HepG2 (cell line): ENCODE data around the gene PKMYT1. TPM values are rescaled to one million over a fixed set of nuclear protein-coding genes. Genes with fewer than 3 reads are reported as not detected.

ENCODE experiments used
- ASH2L ChIP-seq: fragments of 300-600, 200-600 bp; sonication (generic); IDR thresholded peaks from 2 replicates; pipeline ENCODE4 v1.7.0; 2017; ENCODE audit warnings: low read depth, mild to moderate bottlenecking, moderate library complexity, mixed read lengths, low read length; ENCODE audit not compliant: insufficient read length
- HBP1 ChIP-seq: IDR thresholded peaks from 2 replicates; pipeline ENCODE4 v1.6.1; 2016; ENCODE audit warnings: low read depth, control low read depth
- HDAC1 ChIP-seq: sonication (generic); formaldehyde crosslinking; IDR thresholded peaks from 2 replicates; pipeline ENCODE4 v1.5.1; 2020; ENCODE audit warnings: mild to moderate bottlenecking, missing genetic modification reagents
- HOXD1 ChIP-seq: sonication (generic); formaldehyde crosslinking; IDR thresholded peaks from 2 replicates; pipeline ENCODE4 v1.5.0; 2020; ENCODE audit warnings: missing genetic modification reagents
- IRF1 ChIP-seq: sonication (generic); formaldehyde crosslinking; IDR thresholded peaks from 2 replicates; pipeline ENCODE4 v1.4.0; 2020; ENCODE audit warnings: low read depth, mild to moderate bottlenecking, missing genetic modification reagents
- KLF12 ChIP-seq: sonication (generic); formaldehyde crosslinking; IDR thresholded peaks from 2 replicates; pipeline ENCODE4 v1.4.0; 2020; ENCODE audit warnings: missing genetic modification reagents, borderline replicate concordance
- RFX5 ChIP-seq: IDR thresholded peaks from 2 replicates; pipeline ENCODE4 v1.6.1; 2011; ENCODE audit warnings: low read depth, low read length, improper control_type of control experiment
- TSC22D2 ChIP-seq: sonication (generic); formaldehyde crosslinking; IDR thresholded peaks from 2 replicates; pipeline ENCODE4 v1.5.1; 2020; ENCODE audit warnings: missing genetic modification reagents, mild to moderate bottlenecking, borderline replicate concordance
- ZBTB43 ChIP-seq: sonication (generic); formaldehyde crosslinking; conservative IDR thresholded peaks from 2 replicates; pipeline ENCODE4 v1.4.0; 2020; ENCODE audit warnings: missing genetic modification reagents
- ZNF24 ChIP-seq: fragments of 450-650 bp; IDR thresholded peaks from 2 replicates; pipeline ENCODE4 v1.6.1; 2017; ENCODE audit warnings: antibody characterized with exemption, mild to moderate bottlenecking
- ZNF263 ChIP-seq: sonication (generic); formaldehyde crosslinking; IDR thresholded peaks from 2 replicates; pipeline ENCODE4 v1.4.0; 2020; ENCODE audit warnings: missing genetic modification reagents
- ZNF614 ChIP-seq: IDR thresholded peaks from 2 replicates; pipeline ENCODE4 v1.6.1; 2018; ENCODE audit warnings: missing biosample characterization, missing genetic modification reagents, inconsistent platforms, borderline replicate concordance
- ZNF703 ChIP-seq: sonication (generic); formaldehyde crosslinking; IDR thresholded peaks from 2 replicates; pipeline ENCODE4 v1.5.1; 2020; ENCODE audit warnings: missing genetic modification reagents, mild to moderate bottlenecking, moderate library complexity, borderline replicate concordance
- polyA plus RNA-seq, 8 experiments: library from polyadenylated mRNA; depleted of rRNA in 3 of 8; stranded (reverse) in 7 of 8; unstranded in 1 of 8; fragments of >200 nt; fragmentation: Illumina TruSeq in 4 of 8; extraction: Trizol in 4 of 8; gene quantifications; 2 replicates each; pipeline versions ENCODE4 v1.2.1 to v1.2.3, GENCODE V29; 2011 to 2016; ENCODE audit warnings: low read depth in 4 of 8, missing spikeins in 1 of 8, mixed read lengths in 1 of 8; ENCODE audit not compliant: insufficient read depth in 1 of 8
- total RNA-seq, 5 experiments: library from RNA; depleted of rRNA; stranded (reverse); fragments of >200 nt; fragmentation: Illumina TruSeq; extraction: Trizol; gene quantifications; 2 replicates each; pipeline ENCODE4 v1.2.3, GENCODE V29; 2016; ENCODE audit warnings: low read depth in 1 of 5
- TF ChIP-seq, protein P1 (sequence below): sonication (generic); formaldehyde crosslinking; IDR thresholded peaks from 2 replicates; pipeline ENCODE4 v1.4.0; 2020; ENCODE audit warnings: missing genetic modification reagents
- TF ChIP-seq, protein P2 (sequence below): sonication (generic); formaldehyde crosslinking; IDR thresholded peaks from 2 replicates; pipeline ENCODE4 v1.5.0; 2020; ENCODE audit warnings: missing genetic modification reagents
- TF ChIP-seq, protein P3 (sequence below): sonication (generic); formaldehyde crosslinking; IDR thresholded peaks from 2 replicates; pipeline ENCODE4 v1.8.1; 2023; ENCODE audit warnings: missing genetic modification reagents, mild to moderate bottlenecking, borderline replicate concordance
- TF ChIP-seq, protein P4 (sequence below): sonication (generic); formaldehyde crosslinking; IDR thresholded peaks from 2 replicates; pipeline ENCODE4 v1.8.1; 2023; ENCODE audit warnings: mild to moderate bottlenecking, missing genetic modification reagents
- TF ChIP-seq, protein P5 (sequence below): sonication (generic); formaldehyde crosslinking; IDR thresholded peaks from 2 replicates; pipeline ENCODE4 v1.5.1; 2020; ENCODE audit warnings: mild to moderate bottlenecking, moderate library complexity, missing genetic modification reagents

Gene PKMYT1
- total and polyA plus RNA-seq, 2 of the 13 experiments (the other 11 are each of a cell fraction or from before 2014, with no cell fraction given), result 7.0 to 27.8 TPM

DNA sequence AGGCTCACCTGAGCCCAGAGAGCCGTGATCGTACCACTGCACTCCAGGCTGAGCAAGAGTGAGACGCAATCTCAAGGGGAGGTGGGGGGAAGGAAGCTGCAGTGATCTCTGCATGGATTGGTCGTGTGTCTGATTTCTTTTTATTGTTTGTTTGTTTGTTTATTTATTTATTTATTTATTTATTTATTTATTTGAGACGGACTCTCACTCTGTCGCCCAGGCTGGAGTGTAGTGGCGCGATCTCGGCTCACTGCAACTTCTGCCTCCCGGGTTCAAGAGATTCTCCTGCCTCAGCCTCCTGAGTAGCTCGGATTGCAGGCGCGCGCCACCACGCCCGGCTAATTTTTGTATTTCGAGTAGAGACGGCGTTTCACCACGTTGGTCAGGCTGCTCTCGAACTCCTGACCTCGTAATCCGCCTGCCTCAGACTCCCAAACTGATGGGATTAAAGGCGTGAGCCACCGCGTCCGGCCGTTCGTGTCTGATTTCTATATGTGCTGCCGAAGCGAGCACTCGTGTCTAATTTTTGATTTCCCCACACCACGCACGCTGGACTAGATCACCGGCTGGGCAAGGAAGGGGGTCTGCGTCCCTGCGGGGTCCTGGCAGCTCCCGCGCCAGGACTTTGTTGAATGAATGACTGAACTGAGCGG, 39.5 kb upstream of the PKMYT1 start (continued):
- no peak for TF ChIP-seq ZBTB43 (CRISPR knock-in tag)
- 0 out of 2 replicates have a peak, but pooled peaks have one; percentile 4 for TF ChIP-seq TSC22D2 (CRISPR knock-in tag)
- peak; percentile 94; the same call in 1 of the 2 replicates for TF ChIP-seq HBP1 (CRISPR knock-in tag)
- TF ChIP-seq HOXD1 (CRISPR knock-in tag), result no peak
- peak; percentile 45 for TF ChIP-seq HDAC1 (CRISPR knock-in tag)
- no peak for TF ChIP-seq RFX5
- TF ChIP-seq, protein P1, sequence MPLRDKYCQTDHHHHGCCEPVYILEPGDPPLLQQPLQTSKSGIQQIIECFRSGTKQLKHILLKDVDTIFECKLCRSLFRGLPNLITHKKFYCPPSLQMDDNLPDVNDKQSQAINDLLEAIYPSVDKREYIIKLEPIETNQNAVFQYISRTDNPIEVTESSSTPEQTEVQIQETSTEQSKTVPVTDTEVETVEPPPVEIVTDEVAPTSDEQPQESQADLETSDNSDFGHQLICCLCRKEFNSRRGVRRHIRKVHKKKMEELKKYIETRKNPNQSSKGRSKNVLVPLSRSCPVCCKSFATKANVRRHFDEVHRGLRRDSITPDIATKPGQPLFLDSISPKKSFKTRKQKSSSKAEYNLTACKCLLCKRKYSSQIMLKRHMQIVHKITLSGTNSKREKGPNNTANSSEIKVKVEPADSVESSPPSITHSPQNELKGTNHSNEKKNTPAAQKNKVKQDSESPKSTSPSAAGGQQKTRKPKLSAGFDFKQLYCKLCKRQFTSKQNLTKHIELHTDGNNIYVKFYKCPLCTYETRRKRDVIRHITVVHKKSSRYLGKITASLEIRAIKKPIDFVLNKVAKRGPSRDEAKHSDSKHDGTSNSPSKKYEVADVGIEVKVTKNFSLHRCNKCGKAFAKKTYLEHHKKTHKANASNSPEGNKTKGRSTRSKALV (CRISPR knock-in tag), result no peak
- TF ChIP-seq, protein P2, sequence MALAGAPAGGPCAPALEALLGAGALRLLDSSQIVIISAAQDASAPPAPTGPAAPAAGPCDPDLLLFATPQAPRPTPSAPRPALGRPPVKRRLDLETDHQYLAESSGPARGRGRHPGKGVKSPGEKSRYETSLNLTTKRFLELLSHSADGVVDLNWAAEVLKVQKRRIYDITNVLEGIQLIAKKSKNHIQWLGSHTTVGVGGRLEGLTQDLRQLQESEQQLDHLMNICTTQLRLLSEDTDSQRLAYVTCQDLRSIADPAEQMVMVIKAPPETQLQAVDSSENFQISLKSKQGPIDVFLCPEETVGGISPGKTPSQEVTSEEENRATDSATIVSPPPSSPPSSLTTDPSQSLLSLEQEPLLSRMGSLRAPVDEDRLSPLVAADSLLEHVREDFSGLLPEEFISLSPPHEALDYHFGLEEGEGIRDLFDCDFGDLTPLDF (CRISPR knock-in tag), result no peak
- peak; percentile 47; the same call in 1 of the 2 replicates for TF ChIP-seq ZNF24
- no peak for TF ChIP-seq ASH2L
- no peak for TF ChIP-seq ZNF263
- 0 out of 2 replicates have a peak, but pooled peaks have one; percentile 3 for TF ChIP-seq ZNF614 (CRISPR knock-in tag)
- TF ChIP-seq, protein P3, sequence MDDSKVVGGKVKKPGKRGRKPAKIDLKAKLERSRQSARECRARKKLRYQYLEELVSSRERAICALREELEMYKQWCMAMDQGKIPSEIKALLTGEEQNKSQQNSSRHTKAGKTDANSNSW (CRISPR knock-in tag), result 0 out of 2 replicates have a peak, but pooled peaks have one; percentile 30
- TF ChIP-seq, protein P4, sequence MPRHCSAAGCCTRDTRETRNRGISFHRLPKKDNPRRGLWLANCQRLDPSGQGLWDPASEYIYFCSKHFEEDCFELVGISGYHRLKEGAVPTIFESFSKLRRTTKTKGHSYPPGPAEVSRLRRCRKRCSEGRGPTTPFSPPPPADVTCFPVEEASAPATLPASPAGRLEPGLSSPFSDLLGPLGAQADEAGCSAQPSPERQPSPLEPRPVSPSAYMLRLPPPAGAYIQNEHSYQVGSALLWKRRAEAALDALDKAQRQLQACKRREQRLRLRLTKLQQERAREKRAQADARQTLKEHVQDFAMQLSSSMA, result peak; percentile 74
- no peak for TF ChIP-seq ZNF703
- TF ChIP-seq, protein P5, sequence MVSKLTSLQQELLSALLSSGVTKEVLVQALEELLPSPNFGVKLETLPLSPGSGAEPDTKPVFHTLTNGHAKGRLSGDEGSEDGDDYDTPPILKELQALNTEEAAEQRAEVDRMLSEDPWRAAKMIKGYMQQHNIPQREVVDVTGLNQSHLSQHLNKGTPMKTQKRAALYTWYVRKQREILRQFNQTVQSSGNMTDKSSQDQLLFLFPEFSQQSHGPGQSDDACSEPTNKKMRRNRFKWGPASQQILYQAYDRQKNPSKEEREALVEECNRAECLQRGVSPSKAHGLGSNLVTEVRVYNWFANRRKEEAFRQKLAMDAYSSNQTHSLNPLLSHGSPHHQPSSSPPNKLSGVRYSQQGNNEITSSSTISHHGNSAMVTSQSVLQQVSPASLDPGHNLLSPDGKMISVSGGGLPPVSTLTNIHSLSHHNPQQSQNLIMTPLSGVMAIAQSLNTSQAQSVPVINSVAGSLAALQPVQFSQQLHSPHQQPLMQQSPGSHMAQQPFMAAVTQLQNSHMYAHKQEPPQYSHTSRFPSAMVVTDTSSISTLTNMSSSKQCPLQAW, result peak; percentile 44; the same call in 1 of the 2 replicates
- TF ChIP-seq KLF12 (CRISPR knock-in tag), result no peak
- TF ChIP-seq IRF1 (CRISPR knock-in tag), result no peak
